Activated CD8-positive, alpha-beta memory T cell treated with anti-CD3 and anti-CD28 coated beads, Interleukin-2, amount 10 ng/mL, durations not matched to agents 7 days and 5 days (primary cell): ENCODE measurements around the gene NIPAL3. TPM values are rescaled to one million over a fixed set of nuclear protein-coding genes. Genes with fewer than 3 reads are reported as not detected.
"Not testable (repeated sequence)": the region's sequence is repeated elsewhere in the genome, so short reads cannot be mapped to it uniquely, and the experiment has no call there.

Experiments used
- ATAC-seq: fragments of 150-1000 bp; cut with Tn5 transposase; one replicate; pipeline ENCODE4 v1.10.0; 2021; ENCODE audit warnings: moderate library complexity
- CTCF ChIA-PET: fragments of 350-600 bp; sonication (Branson Sonifier 250); formaldehyde crosslinking; loops from one replicate; lab custom pipeline; 2021; ENCODE audit warnings: antibody characterized with exemption; lab: Charles Lee
- DNase-seq: peaks from one replicate; pipeline ENCODE4 v3.0.0-alpha.2; 2020
- H3K27ac Mint-ChIP-seq: one replicate; pipeline ENCODE4 v1.8.0; 2021; ENCODE audit warnings: mild to moderate bottlenecking, mixed read lengths
- H3K27me3 Mint-ChIP-seq: one replicate; pipeline ENCODE4 v1.8.0; 2021; ENCODE audit warnings: mixed read lengths
- H3K36me3 Mint-ChIP-seq: one replicate; pipeline ENCODE4 v1.8.0; 2021; ENCODE audit warnings: mild to moderate bottlenecking, mixed read lengths
- H3K4me1 Mint-ChIP-seq: one replicate; pipeline ENCODE4 v1.8.0; 2021; ENCODE audit warnings: mixed read lengths
- H3K4me3 Mint-ChIP-seq: one replicate; pipeline ENCODE4 v1.8.0; 2021; ENCODE audit warnings: mild to moderate bottlenecking, moderate library complexity, mixed read lengths
- H3K9me3 Mint-ChIP-seq: one replicate; pipeline ENCODE4 v1.8.0; 2022; ENCODE audit warnings: low read depth, mixed read lengths
- total RNA-seq, 2 experiments: library from RNA; stranded (reverse); gene quantifications; one replicate each; pipeline ENCODE4 v1.2.3, GENCODE V29; 2021

Gene NIPAL3
- total RNA-seq, 2 experiments from 2014 or later: 35.4 to 44.2 TPM

- no peaks in the 10 kb centered on the region for H3K27me3 Mint-ChIP-seq
- DNase-seq: no peak
- peak overlapping the region; percentile 35 for H3K4me3 Mint-ChIP-seq
- peak overlapping the region; percentile 69 for H3K27ac Mint-ChIP-seq
- H3K4me1 Mint-ChIP-seq: peaks cover 64% of the 10 kb centered on the region
- H3K36me3 Mint-ChIP-seq: peaks cover 24% of the 10 kb centered on the region
- no peak for ATAC-seq
- CTCF ChIA-PET: interaction anchor here (0.8 to 2.2 kb wide), 5 partner anchors 18 to 91 kb away, joined by 4 to 15 read pairs (median 6); partner anchors contain the start of gene NIPAL3
- H3K9me3 Mint-ChIP-seq: no peaks in the 10 kb centered on the region
Observed at GRCh38 chr1:24506691-24507381, 91.2 kb downstream of the NIPAL3 start.

- Mint-ChIP-seq H3K27me3 (no peaks in the 10 kb centered on the region), H3K9me3 (no peaks in the 10 kb centered on the region)
- no peak for DNase-seq
Observed at GRCh38 chr1:24507405-24507804, 91.8 kb downstream of the NIPAL3 start.

GRCh38 chr1:24508911-24509310 is 93.3 kb downstream of the NIPAL3 start:
- Mint-ChIP-seq H3K4me3 (no peak overlapping the region), H3K36me3 (peaks cover 22% of the 10 kb centered on the region), H3K4me1 (peaks cover 61% of the 10 kb centered on the region), H3K27me3 (no peaks in the 10 kb centered on the region), H3K27ac (no peak overlapping the region), H3K9me3 (no peaks in the 10 kb centered on the region)
- no peak for DNase-seq
- CTCF ChIA-PET: interaction anchor here (0.6 kb wide), 1 partner anchor 831 kb away, joined by 5 read pairs; no protein-coding TSS in a partner anchor
- ATAC-seq: no peak

More at GRCh38 chr1:24507405-24507804, 91.8 kb downstream of the NIPAL3 start:
- Mint-ChIP-seq H3K4me1 (peaks cover 63% of the 10 kb centered on the region), H3K27ac (peak overlapping the region; percentile 69), H3K36me3 (peaks cover 25% of the 10 kb centered on the region), H3K4me3 (peak overlapping the region; percentile 35)
- ATAC-seq: no peak
- CTCF ChIA-PET: interaction anchor here (0.8 to 2.2 kb wide), 3 partner anchors 19 to 91 kb away, joined by 4 to 15 read pairs (median 6); partner anchors contain the start of gene NIPAL3

GRCh38 chr1:24513706-24514105 is 98.1 kb downstream of the NIPAL3 start:
- H3K36me3 Mint-ChIP-seq: peaks cover 19% of the 10 kb centered on the region
- H3K27me3 Mint-ChIP-seq: no peaks in the 10 kb centered on the region
- no peak for DNase-seq
- no peaks in the 10 kb centered on the region for H3K9me3 Mint-ChIP-seq
- CTCF ChIA-PET: no interaction called here
- H3K4me1 Mint-ChIP-seq: peaks cover 20% of the 10 kb centered on the region
- ATAC-seq: no peak
- H3K4me3 Mint-ChIP-seq: no peak overlapping the region
- H3K27ac Mint-ChIP-seq: no peak overlapping the region

GRCh38 chr1:24514946-24515345 is 99.3 kb downstream of the NIPAL3 start:
- CTCF ChIA-PET: interaction anchor here (0.6 to 1.6 kb wide), 4 partner anchors 12 to 284 kb away, joined by 3 to 6 read pairs (median 4); partner anchors contain the start of gene NIPAL3
- no peak for DNase-seq
- no peak overlapping the region for H3K27ac Mint-ChIP-seq
- no peaks in the 10 kb centered on the region for H3K27me3 Mint-ChIP-seq
- peaks cover 10% of the 10 kb centered on the region for H3K4me1 Mint-ChIP-seq
- no peaks in the 10 kb centered on the region for H3K9me3 Mint-ChIP-seq
- no peak for ATAC-seq
- H3K4me3 Mint-ChIP-seq: no peak overlapping the region
- peaks cover 18% of the 10 kb centered on the region for H3K36me3 Mint-ChIP-seq

GRCh38 chr1:24515671-24516209 is 100.1 kb downstream of the NIPAL3 start:
- DNase-seq, H3K4me3 Mint-ChIP-seq, H3K27me3 Mint-ChIP-seq, ATAC-seq, H3K4me1 Mint-ChIP-seq, H3K27ac Mint-ChIP-seq, H3K9me3 Mint-ChIP-seq: not testable (repeated sequence)
- peaks cover 22% of the 10 kb centered on the region for H3K36me3 Mint-ChIP-seq
- CTCF ChIA-PET: interaction anchor here (0.9 to 3.1 kb wide), 5 partner anchors 11 to 100 kb away, joined by 3 to 12 read pairs (median 6); partner anchors contain the start of gene NIPAL3

- Mint-ChIP-seq H3K9me3 (no peaks in the 10 kb centered on the region), H3K27me3 (no peaks in the 10 kb centered on the region), H3K27ac (no peak overlapping the region), H3K4me1 (peaks cover 5% of the 10 kb centered on the region), H3K36me3 (peaks cover 23% of the 10 kb centered on the region), H3K4me3 (no peak overlapping the region)
- ATAC-seq (no peak), DNase-seq (no peak)
- CTCF ChIA-PET: interaction anchor here (0.7 to 3.1 kb wide), 4 partner anchors 10 to 101 kb away, joined by 3 to 12 read pairs (median 4); partner anchors contain the start of gene NIPAL3
Observed at GRCh38 chr1:24516506-24516905, 100.9 kb downstream of the NIPAL3 start.

- CTCF ChIA-PET: interaction anchor here (3.1 kb wide), 1 partner anchor 9 kb away, joined by 12 read pairs; no protein-coding TSS in a partner anchor
- DNase-seq (no peak), ATAC-seq (no peak)
- H3K9me3 Mint-ChIP-seq: no peaks in the 10 kb centered on the region
- peaks cover 1% of the 10 kb centered on the region for H3K4me1 Mint-ChIP-seq
- H3K27me3 Mint-ChIP-seq: no peaks in the 10 kb centered on the region
- H3K36me3 Mint-ChIP-seq: peaks cover 19% of the 10 kb centered on the region
- no peak overlapping the region for H3K27ac Mint-ChIP-seq
- H3K4me3 Mint-ChIP-seq: no peak overlapping the region
Observed at GRCh38 chr1:24517898-24518297, 102.3 kb downstream of the NIPAL3 start.

GRCh38 chr1:24520282-24520681 is 104.7 kb downstream of the NIPAL3 start:
- DNase-seq, H3K4me3 Mint-ChIP-seq, H3K9me3 Mint-ChIP-seq, H3K4me1 Mint-ChIP-seq, H3K27ac Mint-ChIP-seq, H3K27me3 Mint-ChIP-seq, ATAC-seq: not testable (repeated sequence)
- CTCF ChIA-PET: interaction anchor here (0.8 kb wide), 1 partner anchor 22 kb away, joined by 3 read pairs; no protein-coding TSS in a partner anchor
- peaks cover 20% of the 10 kb centered on the region for H3K36me3 Mint-ChIP-seq

Other genes with a start within 250 kb of the NIPAL3 start
- 1 to 10 TPM; 6.8 to 6.9 TPM for gene IFNLR1, start 228.5 kb upstream of the NIPAL3 start, total RNA-seq
- under 1 TPM in 1 of 2 experiments, not detected in 1; 0.85 TPM for gene GRHL3, start 96.4 kb upstream of the NIPAL3 start, total RNA-seq
- 1 to 10 TPM; 5.6 to 9.2 TPM for gene STPG1, start 2.0 kb upstream of the NIPAL3 start, total RNA-seq
- 10 to 100 TPM; 23.9 to 30.6 TPM for gene RCAN3, start 87.0 kb downstream of the NIPAL3 start, total RNA-seq
- gene NCMAP, start 140.3 kb downstream of the NIPAL3 start, total RNA-seq: not detected
- 100 to 1,000 TPM; 191 to 215 TPM for gene SRRM1, start 227.5 kb downstream of the NIPAL3 start, total RNA-seq